HG03460 (cell line): ENCODE data around the gene LRRFIP2.

Experiments used
- ATAC-seq: cut with Tn5 transposase; IDR thresholded peaks from one replicate; pipeline ENCODE4 v1.9.1; 2021; ENCODE audit not compliant: unreplicated experiment

LRRFIP2 gene

DNA sequence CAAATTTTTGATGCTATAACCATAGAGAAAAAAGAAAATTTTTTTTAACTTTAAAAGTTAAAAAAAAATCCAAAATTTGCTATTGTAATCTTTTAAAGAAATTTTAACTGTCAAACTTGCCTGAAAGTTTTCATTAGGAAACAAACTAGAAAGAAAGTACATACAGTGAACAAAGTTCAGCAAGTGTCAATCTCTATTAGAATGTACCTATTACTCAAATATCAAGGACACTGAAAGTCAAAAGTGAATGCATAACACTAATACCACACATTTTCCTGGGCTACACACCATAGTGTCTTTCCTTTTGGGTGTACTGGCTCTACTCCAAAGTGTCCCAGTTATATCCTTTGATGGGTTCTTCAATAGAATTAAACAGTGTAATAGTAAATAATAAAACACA, 56.8 kb downstream of the LRRFIP2 start:
- ATAC-seq, result no peak

DNA sequence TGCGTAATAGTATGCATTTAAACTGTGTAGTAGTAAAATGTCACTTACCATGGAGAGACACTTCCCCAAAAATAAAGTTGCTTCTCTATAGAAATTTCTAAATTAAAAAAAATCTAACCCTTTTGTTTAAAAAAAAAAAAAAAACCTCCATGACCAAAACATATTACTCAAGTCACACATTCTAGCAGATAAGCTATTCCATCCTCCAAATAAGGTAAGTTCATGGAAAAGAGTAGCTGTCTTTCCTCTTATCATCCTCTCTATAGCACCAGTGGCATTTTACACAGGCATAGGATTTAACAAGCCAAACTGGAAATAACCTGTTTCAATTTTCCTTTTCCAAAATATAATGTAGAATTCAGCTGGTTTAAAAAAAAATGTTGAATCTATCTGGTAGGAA, 57.4 kb downstream of the LRRFIP2 start:
- ATAC-seq, result no peak

DNA sequence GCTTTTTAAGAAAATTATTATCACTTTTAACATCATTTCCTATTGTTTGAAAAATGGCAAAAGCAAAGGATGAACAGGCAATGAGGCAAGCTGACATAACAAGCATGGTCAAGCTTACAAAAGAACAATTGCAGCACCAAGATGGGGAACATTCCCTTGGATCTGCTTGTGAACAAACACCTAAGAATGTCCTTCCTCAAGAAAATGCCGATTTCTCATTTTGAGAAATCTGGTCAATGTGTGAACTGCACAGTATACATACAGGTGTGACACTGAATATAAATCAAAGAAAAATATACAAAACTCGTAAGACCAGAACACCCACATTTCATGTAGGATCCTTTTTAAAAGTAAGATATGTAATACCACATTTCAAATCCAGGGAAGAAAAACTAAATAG, 58.9 kb downstream of the LRRFIP2 start:
- no peak for ATAC-seq

DNA sequence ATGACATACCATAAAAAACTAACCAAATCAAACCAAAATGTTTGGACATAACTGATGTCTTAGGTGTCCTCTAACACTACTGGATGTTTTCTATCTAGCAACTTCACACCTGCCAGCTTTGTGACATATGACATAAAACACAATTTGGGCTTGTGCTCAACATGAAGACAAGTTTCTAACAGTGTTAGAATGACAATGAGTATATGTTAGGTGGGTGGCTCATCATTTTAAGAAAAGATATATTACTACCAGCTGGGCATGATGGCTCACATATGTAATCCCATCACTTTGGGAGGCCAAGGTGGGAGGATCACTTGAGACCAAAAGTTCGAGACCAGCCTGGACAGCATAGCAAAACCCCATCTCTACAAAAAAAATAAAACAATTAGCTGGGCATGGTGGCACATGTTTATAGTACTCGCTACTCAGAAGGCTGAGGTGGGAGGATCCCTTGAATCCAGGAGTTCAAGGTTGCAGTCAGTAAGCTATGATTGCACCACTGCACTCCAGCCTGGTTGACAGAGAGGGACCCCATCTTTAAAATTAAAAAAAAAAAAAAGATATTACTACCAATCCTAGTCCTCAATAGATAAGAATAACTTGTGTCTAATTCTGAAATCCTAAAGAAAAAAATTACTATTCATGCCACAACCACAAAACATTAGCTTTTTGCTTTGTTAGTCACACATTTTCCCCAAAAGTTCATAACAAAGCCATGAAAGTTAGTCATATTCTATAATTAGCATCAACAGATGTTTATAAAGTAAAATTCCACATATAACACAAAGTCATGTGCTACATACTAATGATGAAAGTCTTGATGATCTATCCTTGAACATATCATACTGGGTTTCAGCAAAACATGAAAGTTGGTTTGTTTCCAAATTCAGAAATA, 59.9 kb downstream of the LRRFIP2 start:
- no peak for ATAC-seq

DNA sequence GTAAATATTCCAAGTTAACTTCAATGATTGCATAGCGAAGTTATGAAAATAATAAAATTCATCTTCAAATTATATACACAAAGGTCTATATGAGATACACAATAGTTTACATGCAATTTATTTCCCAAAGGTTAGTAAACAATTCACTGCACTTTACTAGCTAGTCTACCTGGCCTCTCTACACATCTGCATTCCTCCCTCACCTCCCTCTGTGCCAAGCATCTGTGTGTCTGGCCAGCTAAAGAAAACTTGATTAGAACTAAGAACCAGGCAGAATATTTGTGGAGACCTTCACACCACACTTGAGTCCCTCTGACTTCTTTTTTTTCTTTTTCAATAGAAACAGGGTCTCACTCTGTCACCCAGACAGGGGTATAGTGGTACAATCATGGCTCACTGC, 61.4 kb downstream of the LRRFIP2 start:
- ATAC-seq, result no peak

DNA sequence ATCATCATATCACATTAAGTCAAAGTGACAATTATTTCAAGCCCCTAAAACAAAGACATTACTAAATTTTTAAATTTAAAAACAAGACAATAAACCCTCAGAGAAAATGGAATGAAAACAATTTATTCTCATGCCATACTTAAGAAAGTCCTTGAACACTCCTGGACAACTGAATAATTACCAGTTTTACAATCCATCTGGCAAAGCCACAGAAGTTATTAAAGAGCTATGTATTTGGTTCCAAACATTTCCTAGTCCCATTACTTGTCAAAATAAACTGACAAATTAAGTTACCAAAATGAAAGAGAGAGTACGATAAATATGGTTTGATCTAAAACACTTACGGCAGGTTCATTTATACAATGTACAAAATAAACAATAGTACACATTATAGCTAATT, 63.2 kb downstream of the LRRFIP2 start:
- ATAC-seq, result no peak

DNA sequence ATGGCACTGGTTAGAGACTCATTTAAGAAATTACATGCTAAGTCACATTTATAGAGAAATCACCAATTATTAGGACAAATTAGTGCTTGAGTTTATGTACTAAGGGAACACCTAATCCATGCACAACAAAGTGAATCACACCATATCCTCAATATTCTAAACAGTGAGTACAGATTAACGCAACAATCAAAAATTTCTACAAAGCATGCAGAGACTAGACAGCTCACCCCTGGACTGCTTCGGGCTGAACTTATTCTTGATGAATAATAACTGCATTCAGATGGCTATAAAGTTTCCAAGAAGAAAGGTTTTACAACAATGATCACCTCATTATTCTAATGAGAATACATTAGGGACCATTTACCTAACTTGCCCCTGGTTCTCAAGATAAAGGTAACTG, 66.5 kb downstream of the LRRFIP2 start:
- no peak for ATAC-seq

DNA sequence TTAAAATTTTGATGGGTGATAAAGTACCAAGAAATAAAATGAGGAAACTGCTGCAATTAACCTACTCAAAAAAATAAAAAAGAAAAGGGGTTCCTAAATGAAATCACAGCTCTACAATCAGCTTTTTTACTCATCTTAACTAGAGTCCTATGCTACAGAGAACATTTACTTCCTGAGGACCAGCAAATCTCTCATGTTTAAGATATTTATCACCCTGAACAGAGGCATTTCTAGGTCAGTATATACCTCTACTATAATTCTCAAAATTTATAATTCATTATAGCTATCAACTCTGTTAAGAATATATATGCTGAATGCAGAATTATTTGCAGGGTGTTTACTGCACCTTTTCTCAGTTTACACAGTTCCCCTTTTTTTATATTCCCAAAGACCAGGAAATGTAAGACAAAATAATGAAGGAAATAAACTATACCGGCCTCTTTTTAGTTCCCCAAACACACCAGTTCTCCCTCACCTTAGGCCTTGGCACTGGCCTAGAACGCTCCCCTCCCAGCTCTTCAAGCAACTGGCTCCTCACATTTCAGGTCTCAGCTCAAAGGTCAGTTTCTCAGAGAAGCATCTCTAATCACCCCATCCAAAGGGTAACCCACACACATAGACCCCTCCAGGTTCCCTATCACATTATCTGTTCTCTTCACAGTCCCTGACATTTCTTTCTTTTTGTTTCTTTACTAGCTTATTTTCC, 71.1 kb downstream of the LRRFIP2 start:
- ATAC-seq, result no peak

DNA sequence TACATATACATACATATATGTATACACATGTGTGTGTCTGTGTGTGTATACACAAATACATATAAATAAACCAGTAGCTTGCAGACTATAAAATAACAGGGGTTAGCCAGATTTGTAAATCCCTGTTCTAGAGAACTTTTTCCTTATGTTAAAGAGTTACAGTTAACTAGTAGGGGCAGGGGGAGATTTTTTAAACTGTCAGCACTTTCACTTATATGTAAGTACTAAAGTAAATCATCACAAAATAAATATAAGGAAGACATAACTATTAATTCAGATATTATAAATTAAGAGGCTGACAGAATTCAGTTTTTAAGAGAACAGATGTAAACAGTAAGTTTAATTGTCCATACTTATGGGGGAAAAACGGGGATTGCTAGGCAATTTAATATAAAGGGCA, 74.0 kb downstream of the LRRFIP2 start:
- ATAC-seq, result no peak

DNA sequence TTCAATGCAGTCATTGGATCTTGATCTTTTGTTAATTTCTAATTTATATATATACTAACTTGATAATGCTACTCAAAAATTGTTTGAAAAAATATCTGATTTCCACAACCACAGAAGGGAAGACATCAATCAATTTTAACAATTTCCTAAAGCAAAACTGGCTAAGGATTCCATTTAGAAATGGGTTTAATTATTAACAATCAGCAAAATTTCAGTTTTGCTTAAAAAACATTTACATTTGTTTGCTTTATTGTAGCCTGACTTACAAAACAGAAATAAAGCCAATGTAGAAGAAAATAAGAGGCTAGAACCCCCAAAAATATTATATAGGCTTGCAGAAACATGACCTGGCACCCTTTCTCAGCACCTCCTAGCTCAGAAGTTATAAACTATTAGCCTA, 74.9 kb downstream of the LRRFIP2 start:
- no peak for ATAC-seq

DNA sequence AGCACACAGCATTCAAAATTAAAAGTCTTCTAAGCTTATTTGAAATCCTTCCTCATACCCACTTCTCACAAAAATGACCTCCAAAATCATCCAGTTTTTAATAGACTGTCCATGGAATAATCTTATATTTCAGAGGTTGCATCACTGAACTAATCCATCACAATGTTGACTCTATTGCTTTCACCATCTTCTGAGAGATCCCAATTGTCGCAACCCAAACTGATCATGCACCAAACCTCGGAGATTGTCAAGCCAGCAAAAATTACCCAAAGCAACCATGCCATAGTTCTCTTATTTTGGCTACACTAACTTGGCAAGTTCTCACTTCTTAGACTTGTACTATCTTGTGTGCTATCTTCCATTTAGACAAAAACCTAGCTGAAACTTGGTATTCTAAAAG, 75.5 kb downstream of the LRRFIP2 start:
- no peak for ATAC-seq

DNA sequence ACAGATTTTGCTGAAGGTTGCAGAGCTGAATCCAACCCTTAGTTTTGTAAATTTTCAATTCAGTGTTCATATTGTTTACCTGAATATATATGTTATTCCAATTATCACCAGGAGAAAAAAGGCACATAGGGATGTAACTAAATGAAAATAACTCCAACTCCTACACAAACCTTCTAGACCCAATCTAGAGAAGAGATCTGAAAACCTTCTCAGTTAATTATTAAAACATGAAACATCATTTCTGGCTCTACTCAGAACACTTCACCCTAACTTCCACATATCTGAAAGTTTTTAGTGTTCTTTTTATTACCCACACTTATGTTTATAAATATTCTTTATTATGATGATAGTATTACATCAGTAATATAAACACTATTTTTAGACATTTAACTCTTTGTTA, 76.6 kb downstream of the LRRFIP2 start:
- peak; percentile 59 for ATAC-seq

DNA sequence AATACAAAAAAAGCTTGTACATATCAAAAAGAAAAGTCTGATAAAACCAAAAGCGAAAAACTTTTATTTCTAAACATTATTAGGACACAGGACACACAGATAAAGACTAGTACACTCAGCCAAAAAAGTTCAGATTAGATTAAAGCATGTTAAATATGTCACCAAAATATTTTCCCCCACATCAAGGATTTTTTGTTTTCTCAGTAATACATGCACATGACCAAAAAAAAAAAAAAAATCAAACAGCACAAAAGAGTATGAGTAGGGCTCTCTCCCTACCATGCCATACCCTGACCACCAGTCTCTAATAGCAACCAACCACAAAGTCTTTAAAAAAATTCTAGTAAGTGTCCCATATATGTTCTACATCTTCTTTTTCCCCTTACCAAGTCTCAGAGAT, 77.4 kb downstream of the LRRFIP2 start:
- peak; percentile 20 for ATAC-seq

DNA sequence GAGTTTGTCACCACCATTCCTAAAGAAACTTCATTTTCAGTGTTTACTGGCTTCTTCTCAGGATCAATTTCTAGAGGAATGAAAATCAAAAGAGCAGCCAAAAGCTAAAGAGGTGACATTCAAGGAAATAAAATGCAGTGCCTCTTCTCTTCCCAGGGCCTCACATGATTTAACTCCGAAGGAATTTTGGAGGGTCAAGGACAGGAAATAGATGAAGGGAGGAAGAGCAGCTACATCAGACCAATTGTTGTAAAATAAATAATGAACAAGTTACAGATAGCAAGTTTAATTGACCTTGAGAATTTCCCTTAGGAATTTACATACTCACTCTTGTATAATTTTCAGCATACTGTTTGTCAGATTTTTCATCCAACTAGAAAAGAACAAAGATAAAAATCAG, 78.1 kb downstream of the LRRFIP2 start:
- ATAC-seq, result no peak

DNA sequence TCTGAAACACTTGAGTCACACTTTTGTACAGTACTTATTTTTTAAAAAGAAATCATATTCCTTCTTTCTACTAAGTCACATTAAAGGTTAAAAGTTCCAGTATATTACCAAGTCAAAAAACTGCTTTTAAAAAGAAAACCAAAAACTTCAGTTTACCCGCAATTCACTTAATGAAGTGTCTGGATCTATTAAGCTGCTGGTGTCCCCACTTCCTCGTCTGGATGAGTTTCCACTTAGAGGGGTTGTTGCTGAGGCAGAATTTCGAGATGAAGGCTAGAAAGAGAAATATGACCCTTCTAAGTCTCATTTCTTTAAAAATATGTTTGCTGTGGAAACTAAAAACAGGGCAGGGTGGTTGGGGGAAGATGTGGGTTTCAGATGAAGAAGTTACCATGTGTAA, 79.7 kb downstream of the LRRFIP2 start:
- no peak for ATAC-seq

DNA sequence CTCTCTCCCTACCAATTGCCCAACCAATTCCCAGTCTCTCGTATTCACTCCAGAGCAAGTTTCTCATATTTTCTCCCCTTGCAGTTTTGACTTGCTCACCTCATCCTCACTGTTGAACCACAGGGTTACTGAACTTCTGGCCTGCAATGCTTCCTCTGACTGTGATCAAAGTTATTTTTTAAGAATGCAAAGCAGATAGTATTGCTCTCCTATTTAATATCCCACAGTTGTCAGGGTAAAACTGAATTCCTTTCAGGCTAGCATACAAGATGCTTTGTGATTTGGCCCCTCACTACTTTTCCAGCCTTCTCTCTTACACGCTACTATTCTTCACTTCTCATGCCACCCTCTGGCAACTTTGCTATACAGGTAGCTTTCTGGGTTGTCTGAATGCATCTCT, 80.9 kb downstream of the LRRFIP2 start:
- no peak for ATAC-seq

DNA sequence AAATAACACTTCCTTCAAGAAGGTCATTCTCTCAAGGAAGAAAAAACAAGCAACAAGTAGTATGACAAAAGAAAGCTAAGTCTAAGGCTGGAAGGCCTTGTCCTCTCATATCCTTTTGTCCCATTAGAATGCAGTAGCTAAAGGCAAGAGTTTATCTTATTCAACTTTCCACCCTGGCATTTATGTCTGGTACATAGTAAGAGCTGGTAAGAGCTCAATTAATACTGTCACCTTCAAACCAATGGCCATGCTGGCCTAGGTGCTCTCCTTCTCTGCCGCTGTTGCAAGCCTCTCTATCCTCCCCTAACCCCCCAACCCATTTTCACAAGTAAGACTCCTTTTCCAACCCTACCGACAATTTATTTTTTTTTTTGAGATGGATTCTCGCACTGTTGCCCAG, 81.9 kb downstream of the LRRFIP2 start:
- ATAC-seq, result no peak

DNA sequence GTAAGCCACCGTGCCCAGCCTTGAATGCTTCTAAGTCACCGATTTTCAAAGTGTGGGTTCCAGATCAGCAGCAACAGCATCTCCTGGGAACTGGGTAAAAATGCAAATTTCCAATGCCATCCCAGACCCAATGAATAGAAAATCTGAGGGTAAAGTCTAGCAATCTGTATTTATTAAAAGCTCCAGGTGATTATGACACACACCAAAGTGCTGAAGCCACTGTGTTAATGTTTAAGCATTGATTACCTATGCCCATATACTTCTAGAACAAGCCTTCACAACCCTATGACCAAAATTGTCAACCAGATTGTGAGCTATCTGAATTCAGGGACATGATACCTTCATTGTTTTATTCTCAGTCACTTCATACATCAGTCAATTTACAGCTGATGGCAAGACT, 86.5 kb downstream of the LRRFIP2 start:
- no peak for ATAC-seq

DNA sequence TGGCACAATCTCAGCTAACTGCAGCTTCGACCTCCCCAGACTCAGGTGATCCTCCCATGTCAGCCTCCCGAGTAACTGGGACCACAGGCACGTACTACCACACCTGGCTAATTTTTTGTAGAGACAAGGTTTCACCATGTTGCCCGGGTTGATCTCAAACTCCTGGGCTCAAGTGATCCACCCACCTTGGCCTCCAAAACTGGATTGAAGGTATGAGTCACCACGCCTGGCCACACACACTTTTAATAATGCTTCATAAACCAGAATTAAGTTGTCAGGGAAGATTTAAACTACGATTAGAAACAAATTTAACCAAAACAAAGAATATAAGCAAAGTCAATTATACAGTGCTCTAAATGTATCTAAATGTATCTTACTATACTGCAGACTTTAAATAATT, 87.5 kb downstream of the LRRFIP2 start:
- no peak for ATAC-seq

DNA sequence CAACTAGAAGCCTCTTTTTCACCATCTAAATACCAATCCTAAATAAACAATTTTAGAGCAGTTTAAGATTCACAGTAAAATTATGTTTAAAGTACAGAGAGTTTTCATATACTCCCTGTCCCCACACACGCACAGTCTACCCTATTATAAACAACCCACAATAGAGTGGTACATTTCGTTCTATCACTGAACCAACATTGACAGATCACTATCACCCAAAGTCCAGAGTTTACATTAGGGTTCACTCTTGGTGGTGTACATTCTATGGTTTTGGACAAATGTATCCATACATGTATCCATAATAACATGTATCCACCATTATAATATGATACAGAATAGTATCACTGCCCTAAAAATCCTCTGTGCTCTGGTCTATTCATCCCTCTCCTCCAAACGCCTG, 92.1 kb downstream of the LRRFIP2 start:
- no peak for ATAC-seq

DNA sequence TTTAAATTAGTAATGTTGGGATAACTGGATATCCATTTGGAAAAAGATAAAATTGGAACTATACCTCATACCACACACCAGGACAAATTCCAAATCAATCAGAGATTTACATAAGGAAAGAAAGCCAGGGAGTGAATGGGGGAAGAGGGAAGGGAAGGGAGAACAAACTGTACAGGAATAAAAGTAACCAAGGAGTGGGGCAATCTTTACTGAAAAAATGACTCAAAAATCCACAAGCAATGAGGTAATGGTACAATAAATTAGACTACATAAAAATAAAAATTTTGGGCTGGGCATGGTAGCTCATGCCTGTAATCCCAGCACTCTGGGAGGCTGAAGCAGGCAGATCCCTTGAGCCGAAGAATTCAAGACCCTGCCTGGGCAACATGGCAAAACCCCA, 98.4 kb downstream of the LRRFIP2 start:
- no peak for ATAC-seq

DNA sequence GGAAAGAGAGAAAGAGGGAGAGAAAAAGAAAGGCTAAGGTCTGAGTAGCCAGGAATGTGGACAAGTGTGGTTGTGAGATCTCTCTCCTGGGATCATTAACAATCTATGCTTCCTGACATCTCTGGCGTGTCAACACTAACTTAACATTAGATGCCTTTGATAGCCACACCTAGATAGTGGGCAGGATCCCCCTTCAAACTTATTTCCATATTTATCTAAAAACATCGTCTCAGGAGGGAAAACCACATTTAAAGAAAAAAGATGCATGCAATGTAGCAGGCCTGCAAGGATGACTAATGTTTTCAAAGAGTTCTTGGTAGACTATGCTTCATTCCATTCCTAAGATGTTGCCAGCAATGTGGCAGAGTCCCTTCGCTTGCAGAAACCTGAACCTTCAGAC, 100.2 kb downstream of the LRRFIP2 start:
- ATAC-seq, result no peak

DNA sequence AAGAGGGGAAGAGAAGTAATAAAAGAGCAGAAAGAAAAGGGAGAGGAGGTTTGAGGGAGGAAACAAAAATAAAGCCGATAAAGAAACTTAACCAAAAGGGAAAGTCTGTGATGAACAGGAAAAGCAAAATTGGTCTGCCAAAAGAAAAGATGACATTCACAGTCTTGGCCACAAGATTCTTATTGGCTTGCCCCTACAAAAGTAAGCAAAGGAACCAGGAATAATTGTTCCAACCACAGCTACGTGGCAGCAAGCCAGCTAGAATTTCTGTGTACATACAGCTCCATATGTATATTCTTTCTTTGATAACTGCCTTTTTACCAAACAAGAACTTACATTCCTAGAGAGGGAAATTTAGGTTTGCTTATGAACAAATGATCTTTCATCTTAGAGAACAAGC, 101.5 kb downstream of the LRRFIP2 start:
- ATAC-seq, result no peak
